ENCODE measurements around the gene HOXA13.

HOXA13 gene

DNA sequence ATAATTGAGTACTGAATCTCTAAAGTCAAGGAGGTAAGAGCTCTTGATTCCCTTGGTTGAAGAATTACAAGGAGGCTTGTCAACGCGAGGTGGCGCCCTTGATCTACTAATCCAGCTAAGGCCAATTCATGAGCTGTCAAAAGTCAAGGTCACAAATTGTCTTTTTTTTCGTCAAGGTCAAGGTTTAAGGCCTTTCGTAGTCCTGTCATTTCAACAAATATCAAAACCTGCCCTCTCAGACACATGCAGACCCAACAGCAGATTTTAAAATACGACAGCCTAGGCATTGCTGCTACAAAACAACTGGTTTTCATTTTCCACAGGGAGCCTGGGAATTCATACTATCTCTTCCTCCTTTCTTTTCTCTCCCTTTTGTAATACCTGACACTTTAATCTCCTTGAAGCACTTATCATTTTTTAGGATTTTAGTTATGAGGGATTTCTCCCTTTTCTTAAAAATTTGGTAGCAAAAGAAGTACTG, 3.6 kb downstream of the HOXA13 start (continued):
- TF ChIP-seq ZNF350 (tag by site-specific recombination; IDR thresholded peaks at IDR 0.05): no peak
- 0 out of 2 replicates have a peak, but pooled peaks have one; percentile 35 for TF ChIP-seq ZEB2 (tag by site-specific recombination; IDR thresholded peaks at IDR 0.05)
- no peak for TF ChIP-seq ZNF24 (tag by site-specific recombination; IDR thresholded peaks at IDR 0.05)
- TF ChIP-seq, protein P1, sequence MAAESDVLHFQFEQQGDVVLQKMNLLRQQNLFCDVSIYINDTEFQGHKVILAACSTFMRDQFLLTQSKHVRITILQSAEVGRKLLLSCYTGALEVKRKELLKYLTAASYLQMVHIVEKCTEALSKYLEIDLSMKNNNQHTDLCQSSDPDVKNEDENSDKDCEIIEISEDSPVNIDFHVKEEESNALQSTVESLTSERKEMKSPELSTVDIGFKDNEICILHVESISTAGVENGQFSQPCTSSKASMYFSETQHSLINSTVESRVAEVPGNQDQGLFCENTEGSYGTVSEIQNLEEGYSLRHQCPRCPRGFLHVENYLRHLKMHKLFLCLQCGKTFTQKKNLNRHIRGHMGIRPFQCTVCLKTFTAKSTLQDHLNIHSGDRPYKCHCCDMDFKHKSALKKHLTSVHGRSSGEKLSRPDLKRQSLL (tag by site-specific recombination; IDR thresholded peaks at IDR 0.05): no peak
- TF ChIP-seq ZNF792 (tag by site-specific recombination; IDR thresholded peaks at IDR 0.05): no peak
- no peak for TF ChIP-seq MYNN (tag by site-specific recombination; IDR thresholded peaks at IDR 0.05; ENCODE audit: borderline replicate concordance)
- TF ChIP-seq SP2 (tag by site-specific recombination; IDR thresholded peaks at IDR 0.05): no peak
- no peak for TF ChIP-seq ZFP69B (tag by site-specific recombination; IDR thresholded peaks at IDR 0.05)
- no peak for TF ChIP-seq ZNF521 (tag by site-specific recombination; IDR thresholded peaks at IDR 0.05)
- no peak for TF ChIP-seq ZNF223 (tag by site-specific recombination; IDR thresholded peaks at IDR 0.05)
- TF ChIP-seq MZF1 (tag by site-specific recombination; IDR thresholded peaks at IDR 0.05; ENCODE audit: borderline replicate concordance): no peak
- no peak for TF ChIP-seq ZFP3 (tag by site-specific recombination; IDR thresholded peaks at IDR 0.05; ENCODE audit: low read depth)
- TF ChIP-seq, protein P2, sequence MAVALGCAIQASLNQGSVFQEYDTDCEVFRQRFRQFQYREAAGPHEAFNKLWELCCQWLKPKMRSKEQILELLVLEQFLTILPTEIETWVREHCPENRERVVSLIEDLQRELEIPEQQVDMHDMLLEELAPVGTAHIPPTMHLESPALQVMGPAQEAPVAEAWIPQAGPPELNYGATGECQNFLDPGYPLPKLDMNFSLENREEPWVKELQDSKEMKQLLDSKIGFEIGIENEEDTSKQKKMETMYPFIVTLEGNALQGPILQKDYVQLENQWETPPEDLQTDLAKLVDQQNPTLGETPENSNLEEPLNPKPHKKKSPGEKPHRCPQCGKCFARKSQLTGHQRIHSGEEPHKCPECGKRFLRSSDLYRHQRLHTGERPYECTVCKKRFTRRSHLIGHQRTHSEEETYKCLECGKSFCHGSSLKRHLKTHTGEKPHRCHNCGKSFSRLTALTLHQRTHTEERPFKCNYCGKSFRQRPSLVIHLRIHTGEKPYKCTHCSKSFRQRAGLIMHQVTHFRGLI (tag by site-specific recombination; IDR thresholded peaks at IDR 0.05): 0 out of 2 replicates have a peak, but pooled peaks have one; percentile 16
- TF ChIP-seq ZBTB1 (tag by site-specific recombination; IDR thresholded peaks at IDR 0.05): no peak
- peak; percentile 80 for TF ChIP-seq BCL11B (tag by site-specific recombination; IDR thresholded peaks at IDR 0.05; ENCODE audit: low read depth)
- TF ChIP-seq, protein P3, sequence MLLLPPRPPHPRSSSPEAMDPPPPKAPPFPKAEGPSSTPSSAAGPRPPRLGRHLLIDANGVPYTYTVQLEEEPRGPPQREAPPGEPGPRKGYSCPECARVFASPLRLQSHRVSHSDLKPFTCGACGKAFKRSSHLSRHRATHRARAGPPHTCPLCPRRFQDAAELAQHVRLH (tag by site-specific recombination; IDR thresholded peaks at IDR 0.05): no peak
- no peak for TF ChIP-seq ZNF394 (tag by site-specific recombination; IDR thresholded peaks at IDR 0.05; ENCODE audit: borderline replicate concordance)
- TF ChIP-seq ZNF544 (tag by site-specific recombination; IDR thresholded peaks at IDR 0.05): no peak

DNA sequence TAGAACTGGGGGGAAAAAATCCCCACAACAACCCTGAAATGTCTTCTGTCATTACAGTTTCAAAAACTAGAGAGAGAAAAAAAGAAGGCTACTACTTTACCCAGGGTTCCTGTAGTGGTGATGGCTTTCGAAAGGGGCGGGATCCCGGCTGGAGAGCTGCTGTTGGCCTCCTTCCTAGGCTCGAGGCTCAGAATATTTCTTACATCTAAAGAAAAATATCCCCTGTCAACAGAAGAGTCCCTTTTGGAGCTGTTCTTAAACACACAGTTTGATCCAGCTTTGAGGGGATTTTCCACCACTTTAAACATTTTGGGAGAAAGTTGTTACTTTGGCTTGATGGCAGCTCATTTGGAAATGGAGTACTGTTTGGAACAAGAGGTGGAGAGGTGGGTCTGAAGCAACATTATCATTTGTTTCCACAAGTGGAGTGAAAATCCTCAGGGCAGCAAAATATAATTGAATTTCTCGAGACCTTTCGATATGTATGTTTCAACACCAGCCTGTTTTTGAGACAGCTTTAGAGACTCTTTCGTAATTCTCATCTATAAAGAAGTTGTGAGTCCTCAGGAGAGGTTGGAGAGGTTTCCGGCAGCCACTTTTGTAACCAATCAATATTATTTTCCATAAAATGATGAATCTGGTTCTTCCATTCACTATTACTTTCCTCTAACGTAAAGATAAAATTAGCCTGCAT, 5.1 kb downstream of the HOXA13 start:
- Histone ChIP-seq H3K4me3 (ENCODE audit: low read depth, low read length) (no peak overlapping the region), H3K9me3 (ENCODE audit: control insufficient read depth, insufficient read depth, low read depth, low read length) (no peaks in the 10 kb centered on the region), H3K4me1 (ENCODE audit: control insufficient read depth, insufficient read depth, low read length) (peaks cover 12% of the 10 kb centered on the region), H3K27ac (ENCODE audit: extremely low read depth, low read depth, low read length) (no peak overlapping the region), H3K36me3 (ENCODE audit: control insufficient read depth in 2 of 2, insufficient read depth in 1 of 2, low read length in 2 of 2) (peaks cover 11 to 23% of the 10 kb centered on the region in 2 experiments; a peak in 2 of 3 replicates)
- POLR2A ChIA-PET: interaction anchor here (0.6 to 2.6 kb wide), 4 partner anchors 9 to 26 kb away, joined by 3 to 25 read pairs (median 4); partner anchors contain the start of gene HOXA11
- CTCF ChIA-PET: interaction anchor here (0.6 to 3.1 kb wide), 17 partner anchors 10 to 899 kb away, joined by 3 to 26 read pairs (median 8); partner anchors contain the start of gene HOXA11
- TF ChIP-seq, protein P4, sequence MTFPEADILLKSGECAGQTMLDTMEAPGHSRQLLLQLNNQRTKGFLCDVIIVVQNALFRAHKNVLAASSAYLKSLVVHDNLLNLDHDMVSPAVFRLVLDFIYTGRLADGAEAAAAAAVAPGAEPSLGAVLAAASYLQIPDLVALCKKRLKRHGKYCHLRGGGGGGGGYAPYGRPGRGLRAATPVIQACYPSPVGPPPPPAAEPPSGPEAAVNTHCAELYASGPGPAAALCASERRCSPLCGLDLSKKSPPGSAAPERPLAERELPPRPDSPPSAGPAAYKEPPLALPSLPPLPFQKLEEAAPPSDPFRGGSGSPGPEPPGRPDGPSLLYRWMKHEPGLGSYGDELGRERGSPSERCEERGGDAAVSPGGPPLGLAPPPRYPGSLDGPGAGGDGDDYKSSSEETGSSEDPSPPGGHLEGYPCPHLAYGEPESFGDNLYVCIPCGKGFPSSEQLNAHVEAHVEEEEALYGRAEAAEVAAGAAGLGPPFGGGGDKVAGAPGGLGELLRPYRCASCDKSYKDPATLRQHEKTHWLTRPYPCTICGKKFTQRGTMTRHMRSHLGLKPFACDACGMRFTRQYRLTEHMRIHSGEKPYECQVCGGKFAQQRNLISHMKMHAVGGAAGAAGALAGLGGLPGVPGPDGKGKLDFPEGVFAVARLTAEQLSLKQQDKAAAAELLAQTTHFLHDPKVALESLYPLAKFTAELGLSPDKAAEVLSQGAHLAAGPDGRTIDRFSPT (tag by site-specific recombination; IDR thresholded peaks at IDR 0.05): no peak
- TF ChIP-seq, protein P5, sequence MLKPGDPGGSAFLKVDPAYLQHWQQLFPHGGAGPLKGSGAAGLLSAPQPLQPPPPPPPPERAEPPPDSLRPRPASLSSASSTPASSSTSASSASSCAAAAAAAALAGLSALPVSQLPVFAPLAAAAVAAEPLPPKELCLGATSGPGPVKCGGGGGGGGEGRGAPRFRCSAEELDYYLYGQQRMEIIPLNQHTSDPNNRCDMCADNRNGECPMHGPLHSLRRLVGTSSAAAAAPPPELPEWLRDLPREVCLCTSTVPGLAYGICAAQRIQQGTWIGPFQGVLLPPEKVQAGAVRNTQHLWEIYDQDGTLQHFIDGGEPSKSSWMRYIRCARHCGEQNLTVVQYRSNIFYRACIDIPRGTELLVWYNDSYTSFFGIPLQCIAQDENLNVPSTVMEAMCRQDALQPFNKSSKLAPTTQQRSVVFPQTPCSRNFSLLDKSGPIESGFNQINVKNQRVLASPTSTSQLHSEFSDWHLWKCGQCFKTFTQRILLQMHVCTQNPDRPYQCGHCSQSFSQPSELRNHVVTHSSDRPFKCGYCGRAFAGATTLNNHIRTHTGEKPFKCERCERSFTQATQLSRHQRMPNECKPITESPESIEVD (tag by site-specific recombination; IDR thresholded peaks at IDR 0.05): peak; percentile 46; the same call in 1 of the 2 replicates
- TF ChIP-seq ZBTB20 (tag by site-specific recombination; IDR thresholded peaks at IDR 0.05): peak; percentile 16; the same call in 1 of the 2 replicates
